SKM-1 treated with dmso at 0.1 percent for 144 hours (cell line): Measurements from ENCODE around the gene FAM219B.
"Not testable (repeated sequence)": the region's sequence is repeated elsewhere in the genome, so short reads cannot be mapped to it uniquely, and the experiment has no call there.

Source experiments
- DNase-seq: peaks from one replicate; lab custom pipeline; 2025; ENCODE audit not compliant: unreplicated experiment; lab: John Stamatoyannopoulos, UW

Gene FAM219B

DNA sequence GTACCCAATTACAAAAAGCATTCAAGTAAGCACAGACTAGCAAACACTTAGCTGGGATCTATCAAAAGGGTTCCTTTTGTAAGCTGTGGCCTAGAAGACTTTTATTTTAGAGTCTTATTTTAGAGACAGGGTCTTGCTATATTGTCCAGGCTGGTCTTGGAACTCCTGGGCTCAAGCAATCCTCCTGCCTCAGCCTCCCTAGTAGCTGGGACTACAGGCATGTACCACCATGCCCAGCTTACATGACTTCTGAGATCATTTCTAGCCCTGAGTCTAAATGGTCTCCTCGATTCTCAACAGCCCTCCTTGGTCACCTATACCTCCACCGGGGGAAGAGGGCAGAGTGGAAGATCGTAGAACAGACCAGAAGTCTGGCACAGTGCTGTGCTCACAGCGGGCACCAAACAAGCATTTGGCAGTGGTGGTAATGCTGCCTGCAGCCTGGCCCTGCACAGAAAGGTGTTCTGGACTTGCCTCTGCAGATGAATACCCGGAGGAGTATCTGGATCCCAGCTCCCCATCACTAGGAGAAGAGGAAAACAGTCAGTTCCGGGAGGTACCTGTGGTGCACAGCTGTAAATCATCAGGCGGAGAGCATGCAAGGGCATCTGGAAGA lies 2.4 kb downstream of the FAM219B start:
- no peak for DNase-seq

- DNase-seq, result no peak
These were observed 3.0 kb downstream of the FAM219B start for GRCh38 chr15:74903676-74904075.

- no peak for DNase-seq
These were observed 4.2 kb downstream of the FAM219B start for GRCh38 chr15:74902295-74903075.

GRCh38 chr15:74901612-74902063 lies 5.0 kb downstream of the FAM219B start:
- DNase-seq, result peak; percentile 75

DNA sequence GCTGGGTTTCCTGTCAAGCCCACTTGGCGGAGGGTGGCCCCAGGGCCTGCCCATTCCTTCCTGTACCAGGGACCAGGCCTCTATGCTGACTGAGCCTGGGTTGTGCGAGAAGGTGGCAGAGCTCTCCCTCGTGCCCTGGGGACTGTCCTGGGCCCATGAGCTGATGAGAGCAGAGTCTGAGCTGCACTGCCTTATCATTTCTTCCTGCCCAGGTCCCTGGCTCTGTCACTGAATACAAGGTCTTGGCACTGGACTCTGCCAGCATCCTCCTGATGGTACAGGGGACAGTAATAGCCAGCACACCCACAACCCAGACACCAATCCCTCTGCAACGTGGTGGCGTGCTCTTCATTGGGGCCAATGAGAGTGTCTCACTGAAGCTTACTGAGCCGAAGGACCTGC lies 9.3 kb downstream of the FAM219B start:
- no peak for DNase-seq

DNA sequence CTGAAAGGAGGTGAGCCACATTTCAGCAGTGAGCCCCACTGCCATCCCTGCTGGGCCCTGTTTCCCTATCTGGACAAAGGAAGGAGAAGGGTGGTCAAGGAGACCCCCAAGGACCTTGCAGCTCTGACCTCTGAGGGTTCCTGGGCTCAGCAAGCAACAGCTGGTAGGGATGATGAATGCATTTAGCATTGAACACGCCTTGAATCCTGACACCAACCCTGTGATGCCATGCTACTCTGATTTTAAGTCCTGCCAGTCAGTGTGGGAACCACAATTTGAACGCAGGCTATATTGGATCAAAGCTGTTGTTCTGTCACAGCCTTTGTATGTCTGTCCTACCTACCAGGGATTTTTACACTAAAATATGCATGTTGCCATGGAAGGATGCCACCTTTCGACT lies 10.3 kb downstream of the FAM219B start:
- no peak for DNase-seq

DNA sequence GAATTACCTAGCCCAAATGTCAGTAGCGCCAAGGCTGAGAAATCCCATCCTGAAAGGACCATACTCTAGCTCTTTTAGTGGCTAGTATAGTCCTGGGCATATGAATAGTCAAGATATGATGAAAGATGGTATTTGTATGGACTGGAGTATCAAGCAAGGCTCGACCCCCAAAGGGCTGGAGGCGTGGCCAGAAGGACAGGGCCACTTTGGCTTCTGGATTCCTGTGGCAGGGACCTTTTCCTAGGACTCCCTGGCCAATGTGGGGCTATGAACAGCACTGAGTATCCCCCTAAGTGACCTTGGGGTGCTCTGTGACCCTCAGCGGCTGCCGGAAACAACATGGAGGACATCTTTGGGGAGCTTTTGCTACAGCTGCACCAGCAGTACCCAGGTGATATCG lies 10.8 kb downstream of the FAM219B start:
- DNase-seq, result no peak

GRCh38 chr15:74894383-74894782 lies 12.3 kb downstream of the FAM219B start:
- not testable (repeated sequence) for DNase-seq

- no peak for DNase-seq
These were observed 13.0 kb downstream of the FAM219B start for GRCh38 chr15:74893627-74894026.

- DNase-seq, result no peak
These were observed 13.7 kb downstream of the FAM219B start for GRCh38 chr15:74892931-74893330.

DNA sequence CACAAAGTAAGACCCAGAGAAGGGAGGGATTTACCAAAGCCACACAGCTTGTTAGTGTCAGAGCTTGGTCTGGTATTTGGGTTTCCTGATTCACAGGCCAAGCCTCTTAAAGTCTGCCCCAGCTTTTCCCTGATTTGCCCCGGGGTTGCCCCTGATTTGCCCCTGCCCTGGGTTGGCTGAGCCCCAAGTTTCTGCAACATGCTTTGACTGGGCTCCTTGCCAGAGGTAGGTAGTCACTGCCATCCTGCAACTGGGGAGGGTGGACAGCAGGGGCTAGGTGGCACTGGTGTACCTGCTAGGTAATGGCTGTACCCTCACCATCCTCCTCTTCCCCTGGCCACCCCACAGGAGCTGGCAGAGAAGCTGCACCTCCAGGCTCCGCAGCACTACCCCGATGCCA lies 14.3 kb downstream of the FAM219B start:
- DNase-seq, result no peak

DNA sequence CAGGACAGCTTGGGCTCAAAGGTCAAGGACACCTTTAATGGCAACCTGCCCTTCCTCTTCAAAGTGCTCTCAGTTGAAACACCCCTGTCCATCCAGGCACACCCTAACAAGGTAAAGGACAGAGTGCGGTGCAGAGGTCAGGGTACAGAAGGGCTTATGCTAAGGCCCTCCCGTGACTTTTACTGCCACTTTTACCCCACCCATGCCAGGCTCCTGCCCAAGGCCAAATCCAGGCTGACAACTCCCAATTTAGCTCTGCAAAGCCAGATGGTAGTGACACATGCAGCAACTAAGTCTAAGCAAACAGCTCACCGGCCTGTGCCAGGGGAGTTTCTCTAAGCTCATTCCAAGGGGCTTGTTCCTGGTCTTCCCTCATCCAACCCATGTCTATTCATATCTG lies 15.2 kb downstream of the FAM219B start:
- DNase-seq, result no peak

DNA sequence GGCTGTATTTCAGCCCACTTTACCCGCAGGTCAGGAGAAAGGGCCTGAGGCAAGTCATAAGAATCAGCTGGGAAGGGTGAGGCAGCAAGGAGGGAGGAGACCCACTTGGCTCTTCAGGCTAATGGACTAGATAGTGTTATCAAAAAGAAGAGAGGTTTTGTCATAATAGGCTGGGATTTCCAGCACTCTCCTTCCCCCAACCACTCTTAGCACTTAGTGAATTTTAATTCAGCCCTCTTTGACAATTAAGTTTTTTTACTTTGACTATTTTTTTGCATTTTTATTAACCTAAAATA lies 16.0 kb downstream of the FAM219B start:
- no peak for DNase-seq

DNA sequence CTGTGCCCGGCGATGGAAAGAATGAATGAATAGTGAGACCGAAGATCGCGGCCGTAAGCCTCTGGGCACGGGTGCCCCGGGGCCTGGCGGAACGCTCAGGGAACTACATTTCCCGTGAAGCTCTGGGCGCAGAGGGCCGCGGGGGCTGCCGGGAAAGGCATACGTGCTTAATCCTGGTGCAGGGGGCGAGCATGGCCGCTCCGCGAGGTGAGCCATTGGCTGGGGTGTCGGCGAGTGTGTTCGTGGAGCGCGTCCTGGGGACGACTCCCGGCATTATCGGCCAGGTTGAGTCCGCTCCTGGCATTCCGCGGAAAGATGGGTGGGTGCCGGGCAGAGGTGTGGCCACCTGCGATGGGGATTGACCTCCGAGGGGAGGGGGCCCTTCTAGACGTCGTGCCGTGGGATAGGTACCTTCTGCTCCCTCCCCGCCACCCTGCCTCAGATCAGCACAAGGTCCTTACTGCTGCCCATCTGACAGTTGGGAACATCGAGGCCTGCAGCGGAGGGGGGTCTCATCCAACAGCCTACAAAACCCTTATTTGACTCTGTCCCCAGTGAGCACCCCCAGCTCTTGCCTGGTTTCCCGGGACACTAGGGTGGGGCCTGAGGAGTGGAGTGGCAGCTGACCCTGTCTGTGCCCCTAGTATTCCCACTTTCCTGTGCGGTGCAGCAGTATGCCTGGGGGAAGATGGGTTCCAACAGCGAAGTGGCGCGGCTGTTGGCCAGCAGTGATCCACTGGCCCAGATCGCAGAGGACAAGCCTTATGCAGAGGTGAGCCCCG lies 16.6 kb downstream of the FAM219B start, which contains the start of gene MPI:
Gene MPI (plus strand): TSS at position 160 of the 782 bp plus-strand sequence. CDS start 32 bp downstream, at position 192.
- peak; percentile 79 for DNase-seq

DNA sequence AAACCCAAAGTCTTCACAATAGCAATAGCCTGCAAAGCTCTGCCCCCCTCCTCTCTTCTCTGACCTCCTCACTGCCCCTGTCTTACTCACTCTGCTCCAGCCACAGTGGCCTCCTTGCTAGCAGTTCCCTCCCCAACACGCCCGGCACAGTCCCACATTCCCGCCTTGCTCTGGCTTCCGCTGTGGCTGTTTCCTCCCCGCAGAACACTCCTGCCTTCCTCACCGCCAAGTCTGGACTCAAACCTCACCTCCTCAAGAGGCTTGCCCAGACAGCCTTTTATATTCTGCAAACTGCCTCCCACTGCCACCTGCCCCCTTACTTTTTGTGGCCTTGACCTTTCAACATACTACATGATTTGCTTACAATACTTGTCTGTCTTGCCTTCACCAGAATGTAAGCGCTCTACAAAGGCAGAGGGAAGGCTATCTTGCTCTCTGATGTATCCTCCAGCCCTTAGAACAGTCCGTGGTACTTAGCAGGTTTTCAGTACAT lies 17.2 kb downstream of the FAM219B start:
- peak; percentile 17 for DNase-seq

- DNase-seq, result no peak
These were observed 17.9 kb downstream of the FAM219B start for GRCh38 chr15:74888716-74889115.

DNA sequence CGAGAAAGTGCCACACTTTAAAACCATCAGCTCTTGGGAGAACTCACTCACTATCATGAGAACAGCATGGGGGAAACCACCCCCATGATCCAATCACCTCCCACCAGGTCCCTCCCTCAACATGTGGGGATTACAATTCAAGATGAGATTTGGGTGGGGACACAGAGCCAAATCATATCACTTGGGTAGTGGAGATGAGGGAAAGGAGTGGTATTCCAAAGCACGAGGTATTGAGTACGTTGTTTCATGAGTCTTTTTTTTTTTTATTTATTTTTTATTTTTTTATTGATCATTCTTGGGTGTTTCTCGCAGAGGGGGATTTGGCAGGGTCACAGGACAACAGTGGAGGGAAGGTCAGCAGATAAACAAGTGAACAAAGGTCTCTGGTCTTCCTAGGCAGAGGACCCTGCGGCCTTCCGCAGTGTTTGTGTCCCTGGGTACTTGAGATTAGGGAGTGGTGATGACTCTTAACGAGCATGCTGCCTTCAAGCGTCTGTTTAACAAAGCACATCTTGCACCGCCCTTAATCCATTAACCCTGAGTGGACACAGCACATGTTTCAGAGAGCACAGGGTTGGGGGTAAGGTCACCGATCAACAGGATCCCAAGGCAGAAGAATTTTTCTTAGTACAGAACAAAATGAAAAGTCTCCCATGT lies 19.0 kb downstream of the FAM219B start:
- DNase-seq, result not testable (repeated sequence)

GRCh38 chr15:74885461-74885860 lies 21.2 kb downstream of the FAM219B start:
- DNase-seq, result no peak

DNA sequence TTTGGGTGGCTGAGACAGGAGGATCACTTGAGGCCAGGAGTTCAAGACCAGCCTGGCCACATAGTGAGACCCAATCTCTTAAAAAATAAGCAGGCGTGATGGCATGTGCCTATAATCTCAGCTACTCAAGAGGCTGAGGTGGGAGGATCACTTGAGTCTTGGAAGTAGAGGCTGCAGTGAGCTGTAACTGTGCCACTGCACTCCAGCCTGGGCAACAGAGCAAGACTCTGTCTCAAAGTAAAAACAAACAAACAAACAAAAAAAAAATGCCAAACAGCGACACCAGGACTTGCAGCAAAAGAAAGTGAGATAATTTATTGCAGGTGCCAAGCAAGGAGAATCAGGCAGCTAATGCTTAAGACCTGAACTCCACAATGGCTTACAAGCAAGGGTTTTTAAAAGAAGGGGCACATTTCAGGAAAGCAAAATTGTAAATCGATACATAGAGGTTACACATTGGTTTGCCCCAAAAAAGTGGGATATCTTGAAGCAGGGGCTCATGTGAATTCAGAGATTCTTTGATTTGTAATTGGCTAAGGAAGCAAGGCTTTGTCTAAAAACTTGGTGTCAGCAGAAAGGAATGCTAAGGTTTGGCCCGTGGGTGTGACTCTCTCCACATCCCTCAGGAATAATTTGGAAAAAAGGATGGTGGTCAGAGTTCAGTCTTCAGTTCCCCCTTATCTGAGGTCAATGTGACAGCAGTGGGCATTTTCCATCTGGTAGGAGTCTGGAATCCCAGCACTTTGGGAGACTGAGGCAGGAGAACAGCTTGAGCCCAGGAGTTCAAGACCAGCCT lies 22.0 kb downstream of the FAM219B start:
- no peak for DNase-seq

DNA sequence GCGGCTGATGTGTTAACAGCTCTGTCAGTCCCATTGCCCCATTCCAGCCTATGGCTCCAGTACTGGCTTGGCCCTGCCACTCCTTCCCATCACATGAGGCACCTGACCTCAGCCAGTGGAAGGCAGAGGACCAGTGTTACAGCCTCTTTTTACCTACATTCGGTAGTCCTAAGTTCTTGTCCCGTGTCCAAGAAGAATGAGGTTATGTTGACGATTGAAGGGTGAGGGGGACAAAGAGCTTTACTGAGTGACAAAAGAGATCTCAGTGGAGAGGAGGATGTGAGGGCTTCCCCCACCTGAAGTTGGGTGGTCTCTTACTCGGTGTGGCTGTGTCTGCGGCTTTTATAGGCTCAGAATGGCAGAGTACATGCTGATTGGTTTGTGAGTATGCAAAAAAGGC lies 24.1 kb downstream of the FAM219B start:
- DNase-seq, result no peak
